HG03280 (cell line): Measurements from ENCODE around the gene ALS2CL.

ENCODE experiments used
- ATAC-seq: cut with Tn5 transposase; IDR thresholded peaks from one replicate; pipeline ENCODE4 v1.9.1; 2021; ENCODE audit warnings: mild to moderate bottlenecking, moderate library complexity; ENCODE audit not compliant: unreplicated experiment

ALS2CL gene

DNA sequence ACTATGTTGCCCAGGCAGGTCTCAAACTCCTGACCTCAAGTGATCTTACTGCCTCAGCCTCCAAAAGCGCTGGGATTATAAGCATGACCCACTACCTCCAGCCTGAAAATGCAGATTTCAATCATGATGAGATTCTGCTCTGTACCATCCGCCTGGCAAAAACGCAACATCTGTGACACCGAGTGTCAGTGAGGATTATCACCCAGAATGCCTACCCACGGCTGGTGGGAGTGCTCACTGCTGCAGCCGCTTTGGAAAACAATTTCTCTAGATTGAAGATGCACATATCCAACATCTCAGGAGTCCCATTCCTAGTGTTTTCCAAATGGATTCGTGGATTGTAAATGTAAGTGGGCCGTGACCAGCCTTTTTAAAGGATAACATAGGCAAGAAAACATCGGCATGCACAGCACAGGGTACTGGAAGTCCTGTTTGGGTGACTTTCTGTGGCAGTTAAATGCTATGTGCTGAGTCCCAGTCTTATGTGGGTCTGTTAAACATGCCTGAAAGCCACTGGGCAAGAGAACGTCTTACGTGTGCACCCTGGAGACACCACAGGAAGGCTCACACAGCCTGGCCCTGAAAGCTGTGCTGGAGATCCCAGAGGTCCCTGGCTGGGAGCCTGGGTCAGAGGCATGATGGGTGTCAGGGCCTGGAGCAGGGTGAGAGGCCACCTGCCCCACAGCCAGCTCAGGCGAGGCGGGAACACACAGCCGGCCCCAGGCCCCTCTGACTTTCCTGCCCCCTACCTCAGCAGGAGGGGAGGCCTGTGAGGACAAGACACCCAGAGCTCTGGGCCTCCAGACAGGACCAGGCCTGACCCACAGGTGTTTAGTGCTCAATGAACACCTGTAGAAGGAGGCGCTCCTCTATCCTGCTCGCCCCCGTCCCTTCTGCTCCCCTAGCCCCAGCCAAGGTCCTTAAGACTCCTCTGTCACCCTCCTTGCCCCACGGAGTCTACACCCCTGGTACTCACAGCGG is 23.3 kb upstream of the ALS2CL start:
- no peak for ATAC-seq

DNA sequence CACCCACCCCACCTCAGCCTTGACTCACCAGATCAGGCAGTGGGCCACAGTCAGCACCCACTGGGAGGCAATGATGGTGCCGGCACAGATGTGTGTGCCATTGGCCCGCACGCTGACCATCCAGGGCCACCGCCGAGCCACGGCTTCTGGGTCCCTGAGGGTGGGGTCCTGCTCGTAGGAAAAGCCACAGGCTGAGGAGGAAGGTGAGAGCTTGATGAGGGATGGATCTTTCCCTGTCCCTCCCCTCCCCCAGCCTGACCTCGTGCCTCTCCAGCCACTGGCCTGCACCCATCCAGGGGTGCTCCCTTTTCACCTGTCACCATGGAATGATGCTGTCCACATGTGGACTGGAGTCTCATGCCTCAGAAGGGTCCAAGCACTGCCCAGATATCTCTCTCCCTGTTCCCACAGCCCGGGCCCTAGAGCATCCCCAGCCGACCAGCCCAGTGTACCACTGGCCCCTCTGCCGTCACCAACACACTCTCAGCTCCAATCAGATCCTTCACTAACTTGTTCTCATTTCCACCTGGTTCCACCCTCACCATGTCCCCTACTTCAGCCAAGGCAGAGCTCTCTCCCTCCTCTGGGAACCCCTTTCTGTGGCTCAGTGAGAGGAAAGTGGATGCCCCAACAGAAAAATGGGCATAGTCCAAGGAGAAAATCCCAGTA is 22.2 kb upstream of the ALS2CL start:
- no peak for ATAC-seq

DNA sequence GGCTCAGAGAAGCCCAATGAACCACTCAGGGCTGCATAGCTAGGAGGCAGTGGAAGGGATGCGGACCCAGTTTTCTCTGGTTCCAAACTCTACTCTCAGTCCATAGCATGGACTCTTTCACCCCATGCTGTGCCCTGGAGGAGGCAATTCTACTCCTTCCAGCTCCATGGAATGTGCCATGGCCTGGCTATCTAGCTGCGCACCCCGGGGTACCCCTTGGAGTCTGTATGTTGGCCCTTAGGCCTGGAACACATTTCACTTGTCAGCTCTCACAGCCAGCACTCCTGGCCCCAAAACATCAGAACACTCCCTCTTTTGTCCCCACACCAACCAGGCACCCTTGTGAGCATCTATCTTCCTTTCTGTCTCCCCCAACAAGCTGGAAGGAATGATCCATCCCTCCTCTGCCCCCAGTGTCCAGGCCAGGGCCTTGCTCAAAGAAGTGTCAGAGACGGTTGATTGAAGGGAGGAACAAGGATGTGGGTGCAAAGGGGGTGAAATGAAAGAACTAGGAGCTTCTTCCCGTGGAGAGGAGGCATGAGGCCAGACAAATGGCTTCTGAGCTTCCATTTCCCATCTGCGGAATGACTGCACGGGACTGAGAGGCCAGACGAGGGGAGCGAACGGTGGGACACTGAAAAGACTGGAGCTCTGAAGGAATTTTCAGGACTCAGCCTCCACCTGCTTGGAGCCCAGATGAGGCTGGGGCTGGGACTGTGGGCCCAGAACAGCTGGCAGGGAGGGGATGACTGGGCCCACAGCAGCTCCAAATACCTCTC is 21.4 kb upstream of the ALS2CL start:
- no peak for ATAC-seq

DNA sequence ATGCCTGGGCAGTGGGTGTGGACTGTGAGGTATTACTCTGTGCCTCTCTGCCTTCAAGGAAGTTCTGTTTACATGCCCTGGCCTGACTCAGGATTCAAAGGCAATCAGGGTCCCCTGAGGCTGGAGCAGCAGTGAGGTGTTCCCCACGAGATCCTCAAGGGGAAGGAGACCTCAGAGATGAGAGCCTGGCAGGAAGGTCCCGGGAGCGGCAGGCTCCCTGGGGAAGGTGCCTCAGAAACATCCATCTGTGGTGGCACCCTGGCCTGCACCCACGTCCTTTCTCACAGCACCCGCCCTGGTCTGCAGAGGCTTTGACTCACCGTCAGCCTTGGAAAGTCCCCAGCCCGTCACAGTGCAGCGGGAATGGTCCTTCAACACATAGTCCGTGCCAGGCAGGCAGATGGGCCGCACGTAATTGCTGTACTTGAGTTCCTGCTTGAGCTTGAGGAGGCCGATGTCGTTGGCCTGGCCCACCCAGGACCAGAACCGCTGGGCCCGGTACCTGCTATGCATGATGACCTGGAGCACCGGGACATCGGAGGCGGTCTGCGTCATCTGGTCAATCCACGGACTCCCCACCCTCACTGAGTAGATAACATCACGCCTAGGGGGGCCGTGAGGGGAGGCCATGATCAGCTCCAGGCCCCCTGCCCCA is 20.5 kb upstream of the ALS2CL start:
- ATAC-seq = peak; percentile 53

DNA sequence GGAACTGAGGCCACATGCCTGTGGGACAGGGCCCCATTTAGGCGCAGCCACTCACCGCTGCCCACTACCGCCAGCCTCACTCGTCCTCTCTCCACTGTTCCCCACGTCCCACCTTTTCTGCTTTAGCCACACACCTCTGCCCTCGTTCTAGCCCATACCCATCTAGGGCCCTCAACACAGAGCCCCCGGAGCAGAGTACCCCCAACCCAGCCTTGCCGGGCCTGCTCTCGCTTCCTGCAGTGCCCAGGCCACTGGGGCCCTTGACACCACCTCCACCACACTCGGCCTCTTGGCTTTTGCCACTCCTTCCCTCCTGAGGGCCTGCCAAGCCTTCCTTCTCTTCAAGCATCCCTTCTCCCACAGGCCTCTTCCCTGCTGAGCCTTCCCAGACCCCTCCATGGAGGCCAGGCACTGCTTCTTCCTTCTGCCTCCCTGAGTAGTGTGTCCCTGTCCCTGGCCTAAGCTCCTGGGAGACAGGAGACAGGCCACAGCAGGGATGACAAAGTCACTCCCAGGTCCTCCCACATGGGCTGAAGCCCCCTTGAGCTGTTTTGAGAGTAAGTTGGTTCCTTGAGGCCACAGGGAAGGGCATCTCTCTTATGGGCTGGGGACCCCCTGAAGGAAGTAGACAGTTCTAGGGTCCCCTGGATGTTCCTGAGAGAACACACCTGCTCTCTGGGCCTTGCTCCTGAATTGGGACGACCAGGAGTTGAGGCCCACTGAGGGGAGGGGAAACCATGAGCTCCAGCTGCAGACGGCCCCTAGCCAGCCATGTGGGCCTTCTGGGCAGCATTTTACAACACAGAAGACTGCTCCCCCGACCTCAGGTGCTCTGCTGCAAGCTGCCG is 19.8 kb upstream of the ALS2CL start:
- ATAC-seq = no peak

DNA sequence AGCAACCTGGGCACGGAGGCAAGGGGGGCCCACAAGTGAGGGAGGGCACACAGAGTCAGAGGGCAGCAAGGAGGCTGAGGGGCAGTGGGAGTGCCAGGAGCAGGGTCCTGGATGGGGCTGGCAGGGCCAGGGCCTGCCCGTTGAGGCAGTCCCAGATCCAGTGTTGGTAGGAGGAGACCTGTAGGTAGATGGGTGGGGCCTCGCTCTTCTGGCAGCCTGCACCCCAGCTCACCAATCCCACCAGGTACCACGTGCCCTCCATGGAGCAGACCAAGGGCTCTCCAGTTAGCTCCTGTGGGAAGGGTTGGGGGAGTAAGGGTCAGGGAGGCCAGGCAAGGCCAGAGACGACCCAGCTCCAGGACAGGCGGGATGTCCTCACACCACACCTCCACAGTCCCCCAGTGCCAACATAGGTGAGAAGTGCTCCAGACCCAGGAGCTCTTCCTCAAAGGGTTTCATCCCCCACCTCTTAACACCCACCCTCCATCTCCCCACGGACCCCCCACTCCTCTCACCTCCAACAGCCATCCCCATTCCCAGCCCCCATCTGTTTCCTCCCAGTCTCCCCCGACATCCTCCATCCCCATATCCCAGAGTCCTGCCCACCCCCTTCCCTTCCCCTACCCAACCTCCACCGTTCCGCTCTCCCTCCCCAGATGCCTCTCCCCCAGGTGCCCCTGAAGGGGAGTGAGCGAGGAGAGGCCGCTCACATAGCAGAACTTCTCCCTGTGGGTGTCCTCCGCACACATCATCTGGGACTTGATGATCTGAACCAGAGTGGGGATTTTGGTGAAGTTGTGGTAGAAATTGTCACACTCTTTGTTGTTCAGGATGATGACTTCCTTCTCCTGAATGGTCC is 18.9 kb upstream of the ALS2CL start:
- ATAC-seq = no peak

DNA sequence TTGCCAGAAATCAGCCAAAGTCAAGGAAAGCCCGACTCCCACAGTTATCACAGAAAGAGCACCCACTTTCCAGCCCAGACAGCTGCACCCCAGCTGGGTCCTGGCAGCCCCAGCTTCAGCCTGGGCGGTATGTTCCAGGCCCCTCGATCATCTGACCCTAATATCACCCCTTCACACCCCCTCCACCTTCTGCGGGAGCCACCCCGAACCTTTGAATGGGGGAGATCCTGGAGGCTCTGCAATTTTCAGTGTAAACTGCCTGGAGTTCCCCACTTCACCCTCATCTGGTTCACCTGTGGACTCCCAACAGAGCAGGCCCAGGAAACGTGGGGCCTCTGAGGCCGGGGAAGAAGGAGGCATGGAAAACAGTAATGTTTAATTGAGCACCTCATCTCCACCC is 18.3 kb upstream of the ALS2CL start:
- ATAC-seq = no peak

DNA sequence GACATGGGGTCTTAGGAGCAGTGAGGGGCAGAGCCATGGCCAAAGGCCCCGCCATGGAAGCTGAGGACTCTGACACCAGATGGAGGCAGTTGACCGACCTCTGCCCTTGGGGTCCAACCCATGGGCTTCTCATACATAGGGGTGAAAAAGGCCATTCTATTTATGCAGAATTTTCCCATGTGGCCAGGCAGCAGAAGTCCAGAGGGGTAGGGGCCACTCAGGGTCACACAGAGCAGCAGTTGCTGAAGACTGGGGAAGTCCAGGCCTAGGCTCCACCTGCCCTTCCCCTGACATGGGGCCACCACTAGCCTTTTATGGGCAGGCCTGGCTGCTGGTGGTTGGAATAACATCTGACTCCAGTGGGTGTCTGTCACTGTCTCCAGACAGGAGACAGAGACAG is 17.8 kb upstream of the ALS2CL start:
- ATAC-seq = no peak

DNA sequence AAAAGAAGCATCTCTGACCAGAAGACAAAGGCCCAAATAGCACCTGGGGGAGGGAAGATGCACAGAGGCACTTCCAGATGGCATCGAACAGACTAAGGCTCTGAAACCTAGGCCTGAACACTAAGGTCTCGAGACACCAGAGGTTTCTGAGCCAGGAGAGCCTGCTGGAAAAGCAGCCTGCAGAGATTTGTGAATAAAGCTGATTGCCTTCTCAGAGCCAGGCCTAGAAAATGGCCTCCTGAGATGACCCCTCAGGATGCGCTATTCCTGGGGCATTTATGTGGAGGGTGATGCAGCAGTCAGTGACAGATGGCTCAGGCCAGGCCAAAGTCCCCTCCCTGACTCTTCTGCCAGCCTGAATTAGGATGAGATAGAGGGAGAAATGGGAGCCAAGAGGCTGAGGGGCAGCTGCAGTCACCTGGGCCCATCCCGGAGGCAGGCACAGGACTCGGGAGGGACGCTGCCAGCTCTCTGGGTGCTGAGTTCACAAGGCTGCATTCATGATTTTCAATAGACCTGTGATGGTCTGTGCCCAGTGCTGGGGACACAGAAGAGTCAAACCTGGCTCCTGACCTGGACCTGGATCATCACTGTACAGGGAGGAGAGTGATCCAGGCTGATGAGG is 17.3 kb upstream of the ALS2CL start:
- ATAC-seq = no peak

DNA sequence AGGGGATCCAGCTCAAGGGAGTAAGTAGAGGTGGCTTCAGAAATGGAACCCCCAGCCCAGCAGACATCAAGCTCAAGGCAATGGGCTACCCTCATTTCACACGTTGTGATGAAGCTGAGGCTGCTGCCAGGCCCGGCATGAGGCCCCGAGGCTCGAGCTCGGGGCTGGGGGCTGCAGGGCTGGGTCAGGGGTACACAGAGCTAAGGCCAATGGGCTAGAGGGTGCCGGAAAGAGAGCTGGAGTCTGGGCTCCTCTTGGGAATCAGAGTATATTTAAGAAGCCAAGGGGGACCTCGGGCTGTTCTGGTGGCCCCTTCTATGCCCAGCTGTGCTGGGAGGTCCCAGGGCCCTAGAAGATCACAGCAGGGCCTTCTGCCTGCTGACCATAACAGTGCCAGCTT is 16.8 kb upstream of the ALS2CL start:
- no peak for ATAC-seq

DNA sequence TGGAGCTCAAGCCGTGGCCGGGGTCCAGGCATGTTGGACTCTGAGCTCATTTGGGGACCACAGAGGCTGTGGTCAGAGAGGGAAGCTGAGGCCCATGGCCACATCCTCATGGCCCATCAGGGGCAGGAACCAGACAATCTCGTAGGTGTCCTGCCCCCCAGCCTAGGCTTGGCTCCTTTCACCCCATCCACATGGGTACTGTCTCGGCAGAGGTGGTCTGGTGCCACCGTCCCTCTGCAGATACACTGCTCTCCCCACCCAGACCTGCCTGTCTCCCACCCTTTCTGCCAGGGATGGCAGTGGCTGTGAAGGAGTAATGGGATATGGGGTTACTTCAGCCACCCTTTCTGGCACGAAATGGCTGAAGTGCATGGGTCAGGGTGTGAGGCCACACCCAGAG is 16.2 kb upstream of the ALS2CL start:
- ATAC-seq = no peak

DNA sequence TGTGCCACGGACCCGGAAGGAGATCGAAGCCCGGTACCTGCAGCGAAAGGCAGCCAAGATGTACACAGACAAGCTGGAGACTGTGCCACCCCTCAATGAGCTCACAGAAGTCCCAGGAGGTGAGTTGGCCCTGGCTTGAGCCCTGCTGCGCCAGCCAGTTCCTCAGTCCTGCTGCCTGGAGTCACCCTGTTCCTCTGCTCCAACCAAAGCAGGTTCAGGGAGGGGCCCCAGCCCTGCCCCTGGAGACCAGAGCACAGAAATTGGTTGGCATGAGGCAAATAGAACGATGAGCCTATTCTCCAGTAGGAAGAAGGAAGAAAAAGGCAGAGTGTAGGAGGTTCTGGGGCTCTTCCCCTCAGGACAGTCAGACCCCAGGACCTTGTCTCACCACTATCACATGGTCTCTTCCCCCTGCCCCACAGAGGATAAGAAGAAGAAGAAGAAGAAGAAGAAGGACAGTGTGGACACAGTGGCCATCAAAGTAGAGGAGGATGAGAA is 15.7 kb upstream of the ALS2CL start:
- ATAC-seq = no peak

DNA sequence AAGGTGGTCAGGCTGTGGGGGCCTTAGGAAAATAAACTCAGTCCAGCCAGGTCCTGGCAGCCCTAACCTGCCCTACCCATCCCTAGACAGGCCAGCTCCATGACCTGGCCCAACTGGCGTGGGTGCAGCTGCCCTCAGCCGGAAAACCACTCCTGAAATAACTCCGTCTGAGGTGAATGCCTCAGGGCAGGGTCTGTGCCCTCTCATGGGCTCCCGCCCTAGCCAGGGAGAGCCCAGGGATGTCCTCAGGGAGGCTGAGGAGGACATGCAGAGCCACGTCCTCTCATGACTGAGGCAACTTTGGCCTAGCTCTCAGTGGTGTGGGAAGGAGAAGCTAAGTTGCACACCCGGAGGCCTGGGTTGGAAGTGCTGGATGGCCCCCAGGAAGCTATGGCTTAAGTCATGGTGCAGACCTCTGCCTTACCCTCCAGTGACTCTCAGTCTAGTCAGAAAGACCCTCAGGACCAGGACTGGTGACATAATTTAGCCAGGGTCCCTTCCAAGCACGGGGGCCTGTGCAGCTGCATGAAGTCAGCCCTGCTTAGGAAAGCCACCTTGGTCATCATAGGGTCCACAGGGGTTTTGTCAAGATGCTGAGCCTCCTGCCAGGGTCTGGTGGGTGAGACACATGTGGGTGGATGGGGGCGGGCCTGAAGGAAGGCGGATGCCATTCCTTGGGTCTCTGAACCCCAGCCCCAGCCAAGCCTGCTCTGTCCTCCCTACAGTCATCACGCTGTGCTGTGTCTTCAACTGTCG is 15.1 kb upstream of the ALS2CL start:
- ATAC-seq = no peak

DNA sequence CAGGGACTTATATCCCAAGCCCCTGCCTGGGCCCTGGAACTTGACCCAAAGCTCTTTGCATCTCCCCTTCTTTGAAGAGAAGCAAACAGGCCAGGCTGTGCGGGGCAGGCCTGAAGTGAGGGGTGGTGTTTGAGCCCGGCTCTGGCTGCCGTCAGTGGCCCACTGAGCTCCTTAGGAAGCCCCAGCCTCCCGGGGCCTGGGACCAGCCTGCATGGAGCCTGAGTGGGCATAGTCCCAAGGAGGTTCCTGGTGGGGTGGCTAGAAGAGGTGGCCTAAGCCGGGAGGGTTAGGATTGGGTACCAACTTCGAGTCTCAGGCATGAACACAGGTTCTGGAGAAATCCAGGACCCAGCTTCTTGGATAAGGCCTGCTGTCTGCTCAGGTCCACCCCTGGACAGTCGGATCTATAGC is 14.1 kb upstream of the ALS2CL start:
- ATAC-seq = no peak

DNA sequence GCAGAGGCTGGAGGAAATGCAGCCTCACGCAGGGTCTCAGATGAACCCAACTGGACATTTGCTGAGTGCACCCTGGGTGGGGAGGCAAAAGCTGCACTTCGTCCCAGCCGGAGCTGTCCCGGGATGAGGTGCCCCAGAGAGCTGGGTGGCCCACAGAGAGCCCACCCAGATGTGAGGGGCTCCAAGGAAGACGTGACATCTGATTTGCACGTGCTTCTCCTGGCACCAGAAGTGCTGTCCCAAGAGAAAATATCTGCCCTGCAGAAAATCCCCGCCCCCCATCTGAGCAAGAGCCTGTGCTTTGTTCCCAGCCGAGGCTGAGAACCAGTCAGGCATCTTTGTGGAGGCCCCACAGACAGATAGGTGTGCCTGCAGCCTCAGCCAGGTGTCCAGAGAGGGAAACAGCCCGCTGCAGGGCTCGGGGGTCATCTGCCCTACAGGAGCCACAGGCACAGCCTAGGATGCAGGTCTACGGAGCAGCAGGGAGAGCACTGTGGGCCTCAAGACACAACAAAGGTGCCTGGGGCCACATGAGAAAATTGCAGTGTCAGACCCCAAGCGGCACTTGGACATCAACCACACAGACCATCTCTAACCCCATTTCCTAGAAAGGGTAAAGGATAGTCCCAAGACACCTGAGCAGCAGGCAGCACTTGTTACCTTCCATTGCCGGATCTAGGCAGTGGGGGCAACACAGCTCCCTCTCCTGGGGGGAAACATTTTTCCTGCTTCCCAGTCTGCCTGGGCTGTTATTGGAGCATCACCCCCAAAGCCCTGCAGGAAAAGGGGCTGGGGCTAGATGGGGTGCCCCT is 13.5 kb upstream of the ALS2CL start:
- no peak for ATAC-seq

DNA sequence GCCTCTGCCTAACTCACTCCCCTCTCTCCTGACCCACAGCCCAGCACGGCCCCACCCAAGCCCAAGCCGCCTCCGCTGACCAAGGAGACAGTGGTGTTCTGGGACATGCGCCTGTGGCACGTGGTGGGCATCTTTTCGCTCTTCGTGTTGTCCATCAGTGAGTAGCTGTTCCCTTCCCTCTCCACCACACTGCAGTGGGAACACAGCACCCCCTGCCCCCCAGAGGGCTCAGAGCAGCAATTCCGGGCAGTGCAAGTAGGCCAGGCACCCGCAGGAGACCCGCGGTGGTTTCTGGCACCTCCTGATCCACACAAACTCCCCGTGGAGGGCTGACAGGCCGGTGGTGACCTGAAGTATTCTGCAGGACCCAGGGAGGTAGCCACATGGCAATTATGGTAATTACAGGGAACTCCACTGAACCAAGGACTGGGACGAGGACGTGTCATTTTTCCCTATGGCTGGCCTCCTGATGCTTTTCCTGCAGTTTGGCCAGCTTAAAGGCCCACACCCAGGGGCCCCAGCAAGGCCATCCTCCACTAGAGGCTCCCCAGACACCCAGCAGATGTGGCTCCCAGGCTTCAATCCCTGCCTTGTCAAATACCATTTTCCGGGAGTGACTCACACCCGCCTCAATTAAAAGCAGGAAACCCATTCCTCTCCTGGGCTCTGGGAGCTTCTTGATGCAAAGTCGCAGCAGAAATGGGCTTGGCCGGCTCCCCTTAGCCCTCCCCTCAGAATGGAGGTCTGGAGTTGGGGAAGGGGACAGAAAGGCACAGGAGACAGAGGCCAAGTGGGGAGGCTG is 12.5 kb upstream of the ALS2CL start:
- ATAC-seq = no peak
